ENCODE results near the gene ELSPBP1.

DNA sequence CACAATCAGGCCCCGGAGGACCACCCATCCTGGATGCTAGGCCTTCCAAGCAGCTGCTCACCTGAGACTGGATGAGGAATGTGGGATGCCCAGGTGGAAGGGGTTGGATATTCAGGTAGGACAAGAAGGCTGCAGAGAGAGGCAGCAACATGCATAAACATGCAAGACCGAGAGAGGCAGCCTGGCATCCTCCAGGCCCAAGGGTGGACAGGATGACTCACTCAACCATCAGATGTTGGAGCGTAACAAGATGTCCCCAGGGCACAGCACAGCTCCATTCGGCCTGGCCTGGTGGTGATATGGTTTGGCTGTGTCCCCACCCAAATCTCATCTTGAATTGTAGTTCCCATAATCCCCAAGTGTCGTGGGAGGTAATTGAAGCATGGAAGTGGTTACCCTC is 59.4 kb downstream of the ELSPBP1 start:
- TF ChIP-seq, protein P1, sequence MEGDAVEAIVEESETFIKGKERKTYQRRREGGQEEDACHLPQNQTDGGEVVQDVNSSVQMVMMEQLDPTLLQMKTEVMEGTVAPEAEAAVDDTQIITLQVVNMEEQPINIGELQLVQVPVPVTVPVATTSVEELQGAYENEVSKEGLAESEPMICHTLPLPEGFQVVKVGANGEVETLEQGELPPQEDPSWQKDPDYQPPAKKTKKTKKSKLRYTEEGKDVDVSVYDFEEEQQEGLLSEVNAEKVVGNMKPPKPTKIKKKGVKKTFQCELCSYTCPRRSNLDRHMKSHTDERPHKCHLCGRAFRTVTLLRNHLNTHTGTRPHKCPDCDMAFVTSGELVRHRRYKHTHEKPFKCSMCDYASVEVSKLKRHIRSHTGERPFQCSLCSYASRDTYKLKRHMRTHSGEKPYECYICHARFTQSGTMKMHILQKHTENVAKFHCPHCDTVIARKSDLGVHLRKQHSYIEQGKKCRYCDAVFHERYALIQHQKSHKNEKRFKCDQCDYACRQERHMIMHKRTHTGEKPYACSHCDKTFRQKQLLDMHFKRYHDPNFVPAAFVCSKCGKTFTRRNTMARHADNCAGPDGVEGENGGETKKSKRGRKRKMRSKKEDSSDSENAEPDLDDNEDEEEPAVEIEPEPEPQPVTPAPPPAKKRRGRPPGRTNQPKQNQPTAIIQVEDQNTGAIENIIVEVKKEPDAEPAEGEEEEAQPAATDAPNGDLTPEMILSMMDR (optimal IDR thresholded peaks at IDR 0.05 in 1 of 3, IDR thresholded peaks at IDR 0.05 in 1 of 3, conservative IDR thresholded peaks at IDR 0.05 in 1 of 3; ENCODE audit: extremely low read depth in 1 of 3, insufficient read depth in 2 of 3, low read length in 3 of 3) = no peak
- no peak for TF ChIP-seq EZH2 (IDR thresholded peaks at IDR 0.05; ENCODE audit: low read length)

All from keratinocyte (primary cell).